ENCODE data around the gene SKIC8.

SKIC8 gene

DNA sequence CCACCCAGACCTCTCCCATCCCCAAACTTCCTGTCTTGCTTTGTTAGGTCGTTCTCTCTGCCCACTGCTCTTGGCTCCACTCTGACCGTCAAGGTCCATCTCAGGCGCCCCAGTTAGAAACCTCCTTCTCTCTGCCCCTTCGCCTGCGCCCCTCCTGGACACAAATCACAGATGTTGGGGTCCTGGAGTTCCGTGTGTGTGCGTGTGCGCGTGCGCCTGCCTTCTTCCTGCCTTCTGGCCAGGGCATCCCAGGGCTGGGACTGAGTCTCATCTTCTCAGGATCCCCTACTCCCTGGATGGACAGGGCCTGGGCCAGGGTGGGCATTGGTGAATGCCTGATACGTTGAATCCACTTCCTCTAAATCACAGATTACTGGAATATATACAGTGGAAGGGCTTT lies 65.9 kb downstream of the SKIC8 start:
- peaks cover 10% of the 10 kb centered on the region for H3K27me3 ChIP-seq (replicated peaks)
- H3K27ac ChIP-seq = no peak overlapping the region
- H3K4me3 ChIP-seq (ENCODE audit: low read depth, low read length) = no peak overlapping the region
- no peaks in the 10 kb centered on the region for H3K36me3 ChIP-seq (replicated peaks)
- in situ Hi-C loops (cut with HindIII; ENCODE audit: low pct_ligation_motif_present, low sequenced_read_pairs) = no loop called here
- no peak for DNase-seq
- TF ChIP-seq CTCF (IDR thresholded peaks at IDR 0.05; ENCODE audit: low read depth, low read length, missing control alignments) = no peak
